Fibroblast of lung (primary cell): ENCODE data around the gene VPS45.

ENCODE experiments used
- EZH2 ChIP-seq: IDR thresholded peaks from 2 replicates; pipeline ENCODE4 v1.5.1; 2012; ENCODE audit warnings: low read length, control low read depth, mild to moderate bottlenecking; ENCODE audit errors: missing control alignments
- TF ChIP-seq, protein P1 (sequence below), 2 donors: IDR thresholded peaks in 1 of 2; conservative IDR thresholded peaks in 1 of 2; 1 replicate in 1 of 2; 2 replicates in 1 of 2; pipeline ENCODE4 v1.5.1; 2011 to 2012; ENCODE audit warnings: low read length in 2 of 2, control low read depth in 1 of 2, inconsistent platforms in 1 of 2, low read depth in 1 of 2, mild to moderate bottlenecking in 1 of 2

- TF ChIP-seq, protein P1, sequence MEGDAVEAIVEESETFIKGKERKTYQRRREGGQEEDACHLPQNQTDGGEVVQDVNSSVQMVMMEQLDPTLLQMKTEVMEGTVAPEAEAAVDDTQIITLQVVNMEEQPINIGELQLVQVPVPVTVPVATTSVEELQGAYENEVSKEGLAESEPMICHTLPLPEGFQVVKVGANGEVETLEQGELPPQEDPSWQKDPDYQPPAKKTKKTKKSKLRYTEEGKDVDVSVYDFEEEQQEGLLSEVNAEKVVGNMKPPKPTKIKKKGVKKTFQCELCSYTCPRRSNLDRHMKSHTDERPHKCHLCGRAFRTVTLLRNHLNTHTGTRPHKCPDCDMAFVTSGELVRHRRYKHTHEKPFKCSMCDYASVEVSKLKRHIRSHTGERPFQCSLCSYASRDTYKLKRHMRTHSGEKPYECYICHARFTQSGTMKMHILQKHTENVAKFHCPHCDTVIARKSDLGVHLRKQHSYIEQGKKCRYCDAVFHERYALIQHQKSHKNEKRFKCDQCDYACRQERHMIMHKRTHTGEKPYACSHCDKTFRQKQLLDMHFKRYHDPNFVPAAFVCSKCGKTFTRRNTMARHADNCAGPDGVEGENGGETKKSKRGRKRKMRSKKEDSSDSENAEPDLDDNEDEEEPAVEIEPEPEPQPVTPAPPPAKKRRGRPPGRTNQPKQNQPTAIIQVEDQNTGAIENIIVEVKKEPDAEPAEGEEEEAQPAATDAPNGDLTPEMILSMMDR (conservative IDR thresholded peaks at IDR 0.05 in 1 of 2, IDR thresholded peaks at IDR 0.05 in 1 of 2; ENCODE audit: low read depth in 1 of 2, low read length in 2 of 2) = no peak
- no peak for TF ChIP-seq EZH2
Measured at GRCh38 chr1:150062113-150062512, 5.5 kb upstream of the VPS45 start.
